ENCODE data around the gene GRIK4.

The GRIK4 gene

DNA sequence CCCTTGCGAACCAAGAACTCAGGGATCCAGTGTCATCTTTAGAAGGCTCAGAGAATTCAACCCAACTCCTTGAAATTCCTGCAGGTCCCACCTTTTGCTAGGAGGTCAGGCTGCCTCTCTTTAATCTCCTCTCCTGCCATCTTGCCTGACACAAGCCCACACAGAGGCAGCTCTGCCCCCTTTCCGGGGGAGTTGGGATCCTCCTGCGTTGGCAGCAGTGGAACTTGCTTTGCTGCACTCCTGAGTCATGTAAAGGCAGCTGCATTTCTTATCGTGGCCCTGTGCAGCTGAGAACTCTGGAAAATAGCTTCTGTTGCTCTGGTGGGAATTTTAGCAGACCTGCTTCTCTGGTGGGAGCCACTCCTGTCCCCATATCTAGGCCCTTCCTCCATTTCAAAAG, 370.0 kb downstream of the GRIK4 start:
- no peaks in the 10 kb centered on the region for H3K9me3 Mint-ChIP-seq
- no peak overlapping the region for H3K27ac Mint-ChIP-seq
- H3K4me1 Mint-ChIP-seq (ENCODE audit: low read depth) = no peaks in the 10 kb centered on the region
- peaks cover 24% of the 10 kb centered on the region for H3K27me3 Mint-ChIP-seq
- H3K4me3 Mint-ChIP-seq = no peak overlapping the region
- DNase-seq = no peak
- H3K36me3 Mint-ChIP-seq (ENCODE audit: low read depth) = no peaks in the 10 kb centered on the region

DNA sequence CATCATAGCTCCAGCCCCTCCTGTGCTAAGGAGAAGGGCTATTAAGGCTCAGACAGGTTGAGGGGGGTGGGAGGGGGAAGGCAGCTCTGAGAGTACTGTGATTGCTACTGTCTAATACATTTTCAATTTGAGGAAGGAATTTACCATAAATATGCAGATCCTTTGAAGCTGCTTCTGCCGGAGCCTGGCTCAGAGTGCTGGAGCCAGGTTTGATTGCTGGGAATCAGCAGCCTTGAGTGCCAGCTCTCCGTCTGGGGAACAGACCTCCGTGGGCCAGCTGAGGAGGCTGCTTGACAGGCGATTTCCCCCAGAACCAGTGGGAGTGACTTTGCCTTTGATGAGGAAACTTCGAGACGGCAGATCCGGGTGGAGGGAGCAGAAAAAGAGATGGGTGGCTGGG, 370.6 kb downstream of the GRIK4 start:
- no peak for DNase-seq
- no peak overlapping the region for H3K27ac Mint-ChIP-seq
- H3K4me3 Mint-ChIP-seq = no peak overlapping the region
- H3K27me3 Mint-ChIP-seq = peaks cover 29% of the 10 kb centered on the region
- H3K9me3 Mint-ChIP-seq = no peaks in the 10 kb centered on the region
- H3K36me3 Mint-ChIP-seq (ENCODE audit: low read depth) = no peaks in the 10 kb centered on the region
- H3K4me1 Mint-ChIP-seq (ENCODE audit: low read depth) = no peaks in the 10 kb centered on the region

DNA sequence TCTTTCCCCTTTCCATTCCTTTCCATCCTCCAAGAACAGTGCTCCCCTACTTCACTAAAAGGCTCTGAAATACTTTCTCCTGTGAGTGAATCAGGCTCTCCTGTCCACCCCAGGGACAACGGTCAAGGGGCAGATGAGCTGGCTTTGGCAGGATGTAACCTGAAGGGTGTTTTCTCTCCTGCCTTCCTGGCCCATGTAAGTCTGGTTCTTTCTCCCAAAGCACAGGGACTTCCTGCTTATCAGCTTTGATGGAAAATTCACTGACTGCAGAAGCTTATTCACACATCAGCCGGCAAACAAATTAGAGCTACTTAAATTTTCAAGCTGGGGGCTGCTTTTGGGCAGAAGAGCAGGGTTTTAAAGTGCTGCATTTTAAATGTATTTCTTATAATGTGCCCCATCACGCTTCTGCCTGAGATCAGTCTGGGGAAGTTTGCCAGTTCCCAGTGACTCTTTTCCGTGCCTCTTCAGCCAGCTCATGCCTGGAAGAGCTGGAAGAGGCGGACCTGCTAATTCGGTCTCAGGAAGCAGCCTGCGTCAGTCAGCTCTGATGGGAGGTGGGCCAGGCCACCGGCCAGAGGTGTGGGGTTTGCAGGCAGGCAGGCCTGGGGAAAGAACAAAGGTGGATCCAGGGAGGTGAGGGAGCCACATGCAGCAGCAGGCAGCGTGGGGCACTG, 372.0 kb downstream of the GRIK4 start:
- Mint-ChIP-seq H3K4me3 (no peak overlapping the region), H3K27ac (no peak overlapping the region), H3K9me3 (no peaks in the 10 kb centered on the region), H3K4me1 (ENCODE audit: low read depth) (no peaks in the 10 kb centered on the region), H3K27me3 (peaks cover 29% of the 10 kb centered on the region), H3K36me3 (ENCODE audit: low read depth) (no peaks in the 10 kb centered on the region)
- DNase-seq = no peak

DNA sequence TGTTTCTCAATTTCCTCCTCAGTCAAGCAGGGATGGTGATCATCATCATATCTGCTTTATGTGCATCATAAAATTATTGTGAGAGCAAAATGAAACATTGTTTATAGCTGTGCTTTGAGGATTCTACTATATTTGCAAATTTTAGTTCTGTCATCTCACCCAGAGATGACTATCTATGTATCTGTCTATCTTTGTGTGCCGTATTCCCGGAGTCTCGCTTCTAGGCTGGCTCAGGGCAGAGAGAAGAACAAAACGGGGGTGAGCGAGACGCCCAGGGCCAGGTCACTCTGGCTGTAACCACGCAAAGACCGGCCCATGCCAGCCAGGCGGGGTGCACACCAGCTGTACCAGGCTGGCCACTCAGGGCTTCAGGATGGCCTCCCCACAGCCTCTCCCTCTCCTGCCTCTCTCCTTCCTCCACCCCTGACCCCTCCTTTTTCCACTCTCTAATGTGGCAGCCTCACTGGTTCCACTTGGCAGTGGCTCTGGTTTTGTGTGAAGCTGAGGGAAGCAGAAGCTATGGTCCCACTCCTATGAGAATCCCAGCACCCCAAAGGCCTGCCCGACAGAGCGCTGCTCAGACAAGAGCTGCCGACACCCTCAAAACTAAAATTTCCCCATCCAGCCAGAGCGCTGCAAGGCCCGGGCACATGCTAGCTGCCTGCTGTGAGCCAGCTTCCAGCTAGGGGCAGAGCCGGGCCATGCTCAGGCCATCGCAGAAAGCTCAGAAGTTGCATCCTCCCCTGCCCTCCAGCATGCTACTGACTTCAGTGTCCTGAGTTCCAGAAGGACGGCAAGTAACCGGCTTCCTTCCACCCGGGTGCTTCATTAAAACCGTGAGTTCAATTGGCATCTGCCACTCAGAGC, 372.8 kb downstream of the GRIK4 start:
- peaks cover 26% of the 10 kb centered on the region for H3K27me3 Mint-ChIP-seq
- H3K4me3 Mint-ChIP-seq = no peak overlapping the region
- no peak for DNase-seq
- no peaks in the 10 kb centered on the region for H3K36me3 Mint-ChIP-seq (ENCODE audit: low read depth)
- no peak overlapping the region for H3K27ac Mint-ChIP-seq
- H3K9me3 Mint-ChIP-seq = no peaks in the 10 kb centered on the region
- H3K4me1 Mint-ChIP-seq (ENCODE audit: low read depth) = no peaks in the 10 kb centered on the region

DNA sequence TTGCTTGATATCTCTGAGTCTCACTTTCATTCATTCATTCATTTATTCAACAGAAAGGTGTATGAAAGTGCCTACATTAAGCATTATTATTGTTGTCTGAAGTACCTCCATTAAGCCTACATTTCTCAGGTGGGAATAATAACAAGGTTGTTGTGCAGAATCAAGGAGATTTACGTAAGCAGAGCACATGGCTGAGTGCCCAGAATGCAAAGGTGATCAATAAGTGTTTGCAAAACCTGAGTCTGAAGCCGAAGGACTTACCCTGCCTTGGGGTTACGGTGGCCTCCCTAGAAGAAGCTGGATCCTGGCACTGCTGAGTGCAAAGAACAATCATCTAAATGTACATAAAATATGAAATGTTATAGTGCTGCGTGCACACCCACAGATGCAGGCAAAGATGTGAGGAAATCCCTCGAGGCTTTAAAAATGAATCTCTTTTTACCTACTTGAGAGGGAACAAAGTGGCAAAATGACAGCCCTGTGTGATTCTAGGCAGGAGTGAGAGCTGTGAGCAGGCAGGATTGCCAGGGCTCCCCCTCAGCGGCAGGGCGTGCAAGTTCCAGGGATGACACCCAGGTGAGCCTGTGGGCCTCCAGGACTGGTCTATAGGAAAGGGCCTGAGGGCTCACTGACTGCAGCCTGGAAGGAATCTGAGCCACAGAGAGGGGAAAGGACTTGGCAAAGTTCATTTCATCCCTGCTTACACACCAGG, 379.2 kb downstream of the GRIK4 start:
- Mint-ChIP-seq H3K9me3 (no peaks in the 10 kb centered on the region), H3K4me1 (ENCODE audit: low read depth) (no peaks in the 10 kb centered on the region), H3K4me3 (no peak overlapping the region), H3K27ac (no peak overlapping the region), H3K27me3 (peaks cover 8% of the 10 kb centered on the region), H3K36me3 (ENCODE audit: low read depth) (no peaks in the 10 kb centered on the region)
- DNase-seq = no peak

DNA sequence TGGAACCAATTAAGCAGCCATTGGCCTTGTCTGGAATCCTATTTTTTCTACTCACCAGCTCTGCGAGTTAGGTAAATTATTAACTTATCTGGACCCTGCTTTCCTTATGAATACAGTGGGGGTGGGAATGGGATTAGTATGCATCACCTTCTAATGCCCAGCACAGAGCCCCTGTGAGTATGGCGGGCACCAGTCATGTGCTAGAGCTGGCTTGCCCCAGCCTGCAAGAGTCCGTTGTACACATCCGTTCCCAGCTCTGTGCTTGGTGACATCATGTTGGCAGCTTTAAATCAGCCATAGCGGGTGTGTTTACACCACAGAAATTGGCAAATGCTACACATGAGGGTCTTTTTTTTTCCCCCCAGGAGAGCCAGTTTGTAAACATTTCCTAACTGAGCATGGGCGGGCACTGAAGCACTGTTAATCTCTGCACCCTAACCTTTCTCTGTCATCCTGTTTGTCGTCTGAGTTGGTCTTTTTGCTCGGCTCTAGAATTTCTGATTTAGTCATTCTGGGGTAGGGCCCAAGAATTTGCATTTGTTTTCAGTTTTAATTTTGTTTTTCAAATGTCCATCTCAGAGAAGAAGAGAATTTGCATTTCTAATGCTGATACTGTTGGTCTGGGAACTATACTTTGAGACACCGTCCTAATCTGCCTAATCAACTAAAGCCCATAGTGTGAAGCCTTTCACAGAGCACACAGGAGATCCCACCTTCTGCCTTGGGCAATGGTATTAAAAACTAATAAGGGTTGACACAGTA, 382.1 kb downstream of the GRIK4 start:
- H3K4me1 Mint-ChIP-seq (ENCODE audit: low read depth) = no peaks in the 10 kb centered on the region
- peaks cover 4% of the 10 kb centered on the region for H3K27me3 Mint-ChIP-seq

DNA sequence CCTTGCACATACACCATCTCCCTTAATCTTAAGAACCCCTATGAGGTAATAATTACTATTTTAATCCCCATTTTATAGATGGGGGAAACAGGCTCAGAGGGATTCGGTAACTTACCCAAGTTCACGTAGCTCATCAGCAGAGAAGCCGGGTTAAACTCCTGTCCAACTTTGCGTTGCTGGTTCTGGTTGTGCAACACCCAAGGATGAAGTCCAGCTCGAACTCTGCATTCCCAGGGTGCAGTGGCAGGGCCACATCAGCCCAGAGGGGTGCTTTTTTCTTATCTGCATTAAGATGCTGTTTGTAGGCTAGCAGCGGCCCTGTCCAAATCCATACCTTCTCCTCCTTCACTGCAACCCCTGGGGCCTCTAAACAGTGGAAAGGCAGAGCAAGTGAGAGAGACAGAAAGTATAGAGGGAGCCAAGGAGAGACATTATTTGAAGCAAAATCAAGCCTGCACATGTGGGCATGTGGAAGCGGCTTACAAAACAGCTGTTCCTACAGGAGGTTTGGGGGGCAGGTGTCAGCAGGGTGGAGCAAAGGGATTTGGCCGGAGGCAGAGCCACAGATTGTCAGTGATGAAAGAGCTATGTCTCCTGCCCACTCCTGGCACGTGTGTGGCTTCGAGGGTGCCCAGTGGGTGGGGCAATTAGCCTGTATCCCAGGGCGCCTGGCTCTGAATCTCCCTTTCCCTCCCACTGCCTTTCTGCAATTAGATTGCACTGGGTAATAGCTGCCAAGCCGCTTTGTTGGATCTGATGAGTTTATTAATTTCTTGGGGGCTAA, 382.8 kb downstream of the GRIK4 start:
- Mint-ChIP-seq H3K9me3 (no peaks in the 10 kb centered on the region), H3K4me1 (ENCODE audit: low read depth) (no peaks in the 10 kb centered on the region), H3K4me3 (no peak overlapping the region), H3K27me3 (peaks cover 4% of the 10 kb centered on the region), H3K36me3 (ENCODE audit: low read depth) (no peaks in the 10 kb centered on the region), H3K27ac (no peak overlapping the region)
- no peak for DNase-seq

More for the DNA sequence above, 382.1 kb downstream of the GRIK4 start:
- no peak for DNase-seq
- H3K36me3 Mint-ChIP-seq (ENCODE audit: low read depth) = no peaks in the 10 kb centered on the region
- no peak overlapping the region for H3K4me3 Mint-ChIP-seq
- H3K9me3 Mint-ChIP-seq = no peaks in the 10 kb centered on the region
- H3K27ac Mint-ChIP-seq = no peak overlapping the region

DNA sequence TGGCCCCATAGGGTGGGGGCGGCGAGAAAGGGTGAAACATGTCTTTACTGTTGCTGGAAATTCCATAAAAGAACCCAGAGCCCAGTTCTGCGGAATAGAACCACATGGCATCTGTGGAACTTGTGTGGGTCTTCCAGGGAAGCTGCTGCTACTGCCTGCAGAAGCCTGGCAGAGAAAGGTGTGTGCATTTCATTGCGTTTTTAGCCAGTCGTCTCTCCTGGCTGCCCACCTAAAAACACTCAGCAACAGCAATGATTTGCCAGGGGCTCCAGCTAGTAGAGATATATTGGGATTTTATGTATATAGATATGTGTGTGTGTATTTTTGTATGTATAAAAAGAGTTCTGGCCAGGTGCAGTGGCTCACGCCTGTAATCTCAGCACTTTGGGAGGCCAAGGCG, 385.1 kb downstream of the GRIK4 start:
- H3K27me3 Mint-ChIP-seq = peaks cover 7% of the 10 kb centered on the region
- DNase-seq = no peak
- no peak overlapping the region for H3K4me3 Mint-ChIP-seq
- H3K4me1 Mint-ChIP-seq (ENCODE audit: low read depth) = no peaks in the 10 kb centered on the region
- H3K9me3 Mint-ChIP-seq = no peaks in the 10 kb centered on the region
- no peaks in the 10 kb centered on the region for H3K36me3 Mint-ChIP-seq (ENCODE audit: low read depth)
- H3K27ac Mint-ChIP-seq = no peak overlapping the region

DNA sequence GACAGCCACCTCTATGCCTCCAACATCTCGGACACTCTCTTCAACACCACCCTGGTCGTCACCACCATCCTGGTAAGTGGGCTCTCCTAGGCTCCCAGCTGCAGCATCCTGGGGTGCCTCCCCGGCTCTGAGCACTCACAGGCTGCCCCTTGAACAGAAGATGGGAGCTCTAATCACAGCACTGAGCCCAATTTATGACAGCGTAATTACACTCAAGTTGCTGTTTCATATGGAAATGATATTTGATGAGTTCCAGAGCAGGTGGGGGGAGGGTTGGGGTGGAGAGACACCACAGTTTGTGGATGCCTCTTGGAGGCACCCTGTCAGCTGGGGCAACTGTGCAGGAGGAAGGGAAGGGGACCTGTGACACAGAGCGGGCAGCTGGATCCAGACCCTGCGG, 387.0 kb downstream of the GRIK4 start:
- Mint-ChIP-seq H3K27me3 (peaks cover 7% of the 10 kb centered on the region), H3K9me3 (no peaks in the 10 kb centered on the region), H3K4me1 (ENCODE audit: low read depth) (no peaks in the 10 kb centered on the region), H3K27ac (no peak overlapping the region), H3K36me3 (ENCODE audit: low read depth) (no peaks in the 10 kb centered on the region), H3K4me3 (no peak overlapping the region)
- no peak for DNase-seq

DNA sequence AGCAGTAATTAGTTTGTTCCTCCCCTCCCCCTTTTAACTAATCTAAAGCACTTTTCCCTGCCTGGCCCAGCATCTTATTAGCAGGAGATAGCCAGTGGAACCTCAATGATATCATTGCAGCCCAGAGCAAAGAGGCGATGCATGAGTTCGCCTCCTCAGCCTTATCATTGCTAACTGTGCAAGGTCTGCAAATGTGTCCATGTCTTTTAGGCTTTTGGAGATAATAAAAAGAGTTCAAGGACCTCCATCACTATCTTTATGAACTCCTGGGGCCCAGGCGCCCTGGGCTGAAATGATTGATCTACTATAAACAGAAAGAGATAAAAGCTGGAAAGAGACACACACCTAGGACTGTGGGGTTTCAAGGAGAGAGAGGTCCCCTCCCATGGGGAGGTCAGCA, 388.2 kb downstream of the GRIK4 start:
- Mint-ChIP-seq H3K4me3 (no peak overlapping the region), H3K4me1 (ENCODE audit: low read depth) (no peaks in the 10 kb centered on the region), H3K9me3 (no peaks in the 10 kb centered on the region), H3K36me3 (ENCODE audit: low read depth) (no peaks in the 10 kb centered on the region), H3K27me3 (peaks cover 7% of the 10 kb centered on the region), H3K27ac (no peak overlapping the region)
- DNase-seq = no peak

DNA sequence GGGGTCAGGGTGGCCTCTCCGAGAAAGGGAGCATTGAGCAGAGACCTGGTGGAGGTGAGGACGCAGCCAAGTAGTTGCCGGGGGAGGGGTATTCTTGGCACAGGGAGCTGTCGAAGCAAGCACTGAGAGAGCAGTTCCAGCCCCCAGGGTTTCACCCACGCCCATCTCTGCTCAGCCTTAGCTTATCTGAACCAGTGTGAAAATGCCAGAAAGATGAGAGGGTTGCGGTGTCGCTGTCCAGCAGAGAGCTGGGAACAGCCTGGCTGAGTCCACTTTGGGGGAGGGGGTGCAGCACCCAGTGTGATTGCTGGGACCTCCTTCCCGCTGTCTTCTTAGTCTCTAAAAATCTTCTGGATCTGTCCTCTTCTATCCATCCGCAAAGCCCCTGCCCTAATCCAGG, 389.1 kb downstream of the GRIK4 start:
- Mint-ChIP-seq H3K4me3 (no peak overlapping the region), H3K27me3 (peaks cover 11% of the 10 kb centered on the region), H3K4me1 (ENCODE audit: low read depth) (no peaks in the 10 kb centered on the region), H3K27ac (no peak overlapping the region), H3K36me3 (ENCODE audit: low read depth) (no peaks in the 10 kb centered on the region), H3K9me3 (no peaks in the 10 kb centered on the region)
- DNase-seq = no peak

DNA sequence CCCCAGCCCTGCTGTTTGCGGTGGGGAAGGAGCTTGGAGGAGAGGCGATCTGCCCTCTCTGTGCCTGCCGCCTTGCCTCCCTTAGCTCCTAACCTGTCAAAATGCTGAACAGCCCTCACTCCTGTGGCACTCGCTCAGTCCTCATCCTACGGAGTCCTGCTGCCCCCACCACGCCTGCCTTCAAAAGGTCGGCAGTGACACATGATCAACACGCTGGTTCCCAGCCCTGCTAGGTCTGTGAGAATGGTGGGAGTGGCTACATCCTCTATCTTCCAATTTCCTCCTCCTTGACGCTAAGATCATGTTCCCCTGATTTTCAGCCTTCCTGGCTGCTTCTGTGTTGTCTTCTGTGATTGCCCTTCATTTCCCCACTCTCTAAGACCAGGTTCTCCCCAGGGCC, 392.1 kb downstream of the GRIK4 start:
- H3K27me3 Mint-ChIP-seq = peaks cover 7% of the 10 kb centered on the region
- H3K27ac Mint-ChIP-seq = no peak overlapping the region
- no peaks in the 10 kb centered on the region for H3K36me3 Mint-ChIP-seq (ENCODE audit: low read depth)
- H3K4me3 Mint-ChIP-seq = no peak overlapping the region
- DNase-seq = no peak
- no peaks in the 10 kb centered on the region for H3K4me1 Mint-ChIP-seq (ENCODE audit: low read depth)
- no peaks in the 10 kb centered on the region for H3K9me3 Mint-ChIP-seq

DNA sequence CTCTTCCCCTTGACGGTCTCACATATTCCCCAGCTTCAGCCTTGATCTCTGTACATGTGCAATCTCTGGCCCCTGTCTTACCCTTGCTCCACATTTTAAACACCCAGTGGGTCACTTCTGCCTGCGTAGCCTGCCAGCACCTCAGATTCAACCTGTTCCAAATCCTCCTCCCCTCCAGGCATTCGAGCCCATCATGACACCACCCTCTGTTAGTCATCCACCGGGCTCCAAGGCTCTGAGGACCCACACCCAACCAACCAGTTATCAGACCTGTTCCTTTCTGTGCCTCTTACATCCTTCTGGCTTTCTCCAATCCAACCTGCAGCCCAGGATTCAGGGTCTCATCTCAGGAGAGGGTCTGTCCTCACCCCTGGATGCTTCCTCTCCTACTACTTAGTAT, 392.6 kb downstream of the GRIK4 start:
- no peaks in the 10 kb centered on the region for H3K4me1 Mint-ChIP-seq (ENCODE audit: low read depth)
- no peak for DNase-seq

DNA sequence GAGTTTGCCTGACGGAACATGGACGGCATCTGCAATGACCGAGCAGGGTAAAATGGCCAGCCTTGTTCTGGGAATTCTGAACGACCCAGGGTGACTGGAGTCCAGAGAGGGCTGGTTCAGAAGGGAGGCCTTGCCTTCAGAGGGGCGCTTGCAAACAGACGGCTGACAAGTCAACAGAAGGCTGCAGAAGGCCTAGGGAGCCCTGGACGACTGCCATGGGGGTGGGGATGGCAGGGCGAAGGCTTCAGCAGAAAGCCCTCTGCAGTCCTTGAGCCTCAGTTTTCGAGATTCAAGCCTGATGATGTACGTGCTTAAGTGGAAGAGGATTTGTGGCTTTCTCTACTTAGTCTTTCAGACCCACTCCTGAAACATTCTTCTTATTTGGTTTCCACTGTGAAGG, 395.2 kb downstream of the GRIK4 start:
- H3K27me3 Mint-ChIP-seq = peaks cover 10% of the 10 kb centered on the region
- no peaks in the 10 kb centered on the region for H3K36me3 Mint-ChIP-seq (ENCODE audit: low read depth)
- no peak for DNase-seq
- no peaks in the 10 kb centered on the region for H3K9me3 Mint-ChIP-seq
- no peaks in the 10 kb centered on the region for H3K4me1 Mint-ChIP-seq (ENCODE audit: low read depth)
- no peak overlapping the region for H3K4me3 Mint-ChIP-seq
- no peak overlapping the region for H3K27ac Mint-ChIP-seq

More for the DNA sequence above, 392.6 kb downstream of the GRIK4 start:
- H3K27me3 Mint-ChIP-seq = peaks cover 7% of the 10 kb centered on the region
- H3K4me3 Mint-ChIP-seq = no peak overlapping the region
- H3K36me3 Mint-ChIP-seq (ENCODE audit: low read depth) = no peaks in the 10 kb centered on the region
- H3K9me3 Mint-ChIP-seq = no peaks in the 10 kb centered on the region
- no peak overlapping the region for H3K27ac Mint-ChIP-seq
